Cardiac septum (tissue), 1 donor: ENCODE data around the gene CCNDBP1. TPM values are rescaled to one million over a fixed set of nuclear protein-coding genes. Genes with fewer than 3 reads are reported as not detected.
A peak's percentile ranks its signal among the peaks of the same experiment; 100 is the strongest.

Experiments used
- DNase-seq: peaks from one replicate; pipeline ENCODE4 v3.0.0-alpha.2; 2020; ENCODE audit warnings: low spot score
- intact Hi-C: fragments of 100-400 bp; cut with DNase I; formaldehyde crosslinking; loops from one replicate; pipeline ENCODE4 v1.14.0; 2022
- total RNA-seq: library from RNA; stranded (reverse); fragmentation: NEBNext Ultra II Directional; extraction: Animal tissue kit (Norgen Biotek cat#: 25700); gene quantifications from one replicate; pipeline ENCODE4 v1.2.1, GENCODE V29; 2021
- donor health status: DM: no; HTN: no; CAD: no.

CCNDBP1 gene
- total RNA-seq, 1 donor from 2014 or later, result 56.6 TPM

DNA sequence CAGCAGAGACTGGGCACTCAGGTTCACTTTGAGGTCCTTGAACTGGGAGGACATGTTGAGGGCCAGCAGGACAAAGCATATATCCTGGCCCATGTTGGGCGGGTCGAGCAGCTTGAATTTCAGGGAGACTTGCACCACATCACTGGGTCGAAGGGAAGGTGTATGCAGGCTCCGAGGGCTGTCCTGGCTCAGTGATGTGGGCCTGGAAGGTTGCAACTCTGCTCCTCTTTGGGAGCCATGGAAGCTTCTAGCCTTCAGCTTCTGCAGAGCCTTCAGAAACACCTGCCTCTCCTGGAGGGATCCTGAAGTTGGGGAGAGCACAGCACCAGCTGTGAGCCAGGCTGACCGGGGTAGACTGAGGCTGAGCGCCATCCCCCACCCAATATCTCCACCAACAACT lies 50.3 kb downstream of the CCNDBP1 start:
- no peak for DNase-seq
- intact Hi-C loops, result no loop called here

DNA sequence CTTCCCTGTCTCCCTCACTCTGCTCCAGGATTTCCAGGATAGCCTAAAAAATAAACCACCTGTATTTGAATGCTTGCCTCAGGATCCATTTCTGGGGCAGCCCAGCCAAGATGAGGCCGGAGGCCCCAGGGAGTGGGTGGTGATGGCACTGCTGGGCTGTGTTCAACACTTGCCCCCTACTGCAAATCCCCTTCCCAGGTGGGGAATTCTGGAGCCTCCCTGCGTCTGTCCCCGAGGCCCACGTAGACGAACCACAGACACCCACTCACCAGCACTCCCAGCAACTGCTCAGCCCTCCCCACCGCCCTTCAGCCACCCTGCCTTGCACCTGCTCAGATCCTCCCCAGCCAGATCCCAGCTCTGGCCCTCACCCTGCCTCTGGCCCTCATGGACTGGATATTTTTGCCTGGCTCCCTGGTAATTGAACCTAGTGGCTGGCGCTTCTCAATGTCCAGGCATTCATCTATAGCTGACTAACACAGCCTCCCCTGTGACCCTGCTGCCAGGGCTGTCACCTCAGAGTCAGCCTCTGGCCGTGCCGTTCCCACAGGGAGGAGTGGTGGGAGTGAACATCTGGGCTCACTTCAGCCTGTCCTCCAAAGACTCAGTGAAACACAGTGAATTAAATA lies 52.8 kb downstream of the CCNDBP1 start:
- no peak for DNase-seq
- intact Hi-C loops, result no loop called here

DNA sequence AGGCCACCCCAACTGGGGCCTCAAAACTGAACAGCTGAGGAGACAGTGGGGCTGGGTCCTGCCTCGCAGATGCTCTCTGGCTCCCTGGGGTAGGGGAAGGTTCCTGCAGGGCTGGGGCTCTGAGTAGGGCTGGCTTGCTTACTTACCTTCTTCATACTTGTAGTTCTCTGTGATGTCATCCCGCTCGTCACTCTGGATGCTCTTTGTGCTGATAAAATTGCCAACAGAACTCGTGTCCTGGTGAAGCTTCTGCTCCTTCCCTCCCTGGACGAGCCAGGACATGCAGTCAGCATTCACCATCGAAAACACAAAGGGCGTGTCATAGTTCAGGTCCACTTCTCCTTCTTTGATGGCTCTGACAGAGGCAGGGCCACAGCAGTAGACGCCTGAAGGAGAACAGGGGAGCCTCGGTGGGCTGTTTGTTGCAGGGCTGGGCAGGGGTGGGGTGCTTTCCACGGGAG lies 53.5 kb downstream of the CCNDBP1 start:
- intact Hi-C loops, result no loop called here
- DNase-seq, result no peak

DNA sequence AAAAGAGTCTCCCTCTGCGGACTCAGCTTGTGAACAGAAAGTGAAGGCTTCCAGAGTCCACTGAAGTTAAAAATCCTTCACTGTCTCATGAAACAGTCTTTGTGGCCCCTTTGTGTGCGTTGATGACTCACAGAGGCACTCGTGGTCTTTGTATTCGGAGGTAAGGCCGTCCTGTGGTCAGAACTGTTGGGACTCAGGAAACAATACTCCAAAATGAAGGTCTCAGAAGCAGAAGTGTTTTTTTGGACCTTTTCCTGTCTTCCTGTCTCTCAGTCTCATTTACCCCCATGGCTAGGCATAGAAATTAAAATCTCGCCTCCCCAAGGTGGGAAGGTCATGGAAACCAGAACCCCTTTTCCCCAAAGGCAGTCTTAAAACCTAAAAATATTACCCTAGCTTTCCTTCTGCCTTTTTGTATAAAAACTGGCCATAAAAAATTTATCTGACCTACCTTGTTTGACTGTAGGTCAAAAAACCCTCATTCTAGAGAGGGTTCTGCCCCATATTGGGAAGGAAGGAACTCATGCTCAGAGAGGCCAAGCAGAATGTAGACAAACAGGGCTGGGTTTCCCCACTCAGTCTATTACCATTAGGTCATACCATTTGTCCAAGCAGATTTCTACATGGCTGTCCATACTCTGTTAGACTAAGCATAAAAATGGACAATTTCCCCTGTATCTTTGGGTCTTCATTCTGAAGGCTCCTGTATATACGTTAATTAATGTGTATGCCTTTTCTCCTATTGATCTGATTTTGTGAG lies 54.7 kb downstream of the CCNDBP1 start:
- DNase-seq, result no peak
- intact Hi-C loops, result no loop called here

DNA sequence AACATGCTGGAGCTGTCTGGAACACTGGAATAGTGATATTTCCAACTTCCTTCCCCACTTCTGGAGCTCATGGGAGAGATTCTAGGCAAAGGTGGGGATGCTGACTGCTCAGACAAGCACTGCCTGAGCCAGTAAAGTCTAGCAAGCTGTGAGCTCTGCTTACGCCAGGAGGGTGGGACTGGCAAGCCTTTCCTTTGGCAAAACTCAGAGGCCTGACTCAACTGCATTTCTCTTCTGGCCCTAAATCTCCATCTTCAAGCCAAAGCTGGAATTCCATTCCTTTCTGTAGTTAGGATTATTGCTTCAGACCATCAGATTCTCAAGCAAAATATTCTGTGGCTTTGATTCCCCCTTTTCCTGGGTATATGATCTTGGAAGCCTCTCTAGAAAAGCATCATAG lies 55.9 kb downstream of the CCNDBP1 start:
- intact Hi-C loops, result no loop called here

DNA sequence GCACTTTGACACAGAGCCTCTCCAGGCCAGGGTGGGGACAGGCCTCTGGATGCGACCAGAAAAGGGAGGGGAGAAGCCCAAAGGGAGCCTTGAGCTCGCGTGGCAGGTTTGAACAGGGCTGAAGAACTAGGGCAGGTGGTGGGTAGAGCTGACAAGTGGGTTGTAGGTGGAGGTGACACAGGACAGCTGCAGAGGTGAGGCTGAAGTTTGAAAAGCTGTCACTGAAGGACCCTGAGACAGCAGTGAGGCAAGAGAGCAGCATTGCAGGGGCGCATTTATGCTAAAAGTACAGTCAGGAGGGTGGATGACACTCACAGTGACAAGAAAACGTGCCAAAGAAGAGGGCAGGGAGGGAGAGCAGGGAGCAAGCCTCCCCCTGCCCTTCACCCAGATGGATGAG lies 57.4 kb downstream of the CCNDBP1 start:
- intact Hi-C loops, result no loop called here
- peak; percentile 55 for DNase-seq

More for the DNA sequence above, 55.9 kb downstream of the CCNDBP1 start:
- no peak for DNase-seq

DNA sequence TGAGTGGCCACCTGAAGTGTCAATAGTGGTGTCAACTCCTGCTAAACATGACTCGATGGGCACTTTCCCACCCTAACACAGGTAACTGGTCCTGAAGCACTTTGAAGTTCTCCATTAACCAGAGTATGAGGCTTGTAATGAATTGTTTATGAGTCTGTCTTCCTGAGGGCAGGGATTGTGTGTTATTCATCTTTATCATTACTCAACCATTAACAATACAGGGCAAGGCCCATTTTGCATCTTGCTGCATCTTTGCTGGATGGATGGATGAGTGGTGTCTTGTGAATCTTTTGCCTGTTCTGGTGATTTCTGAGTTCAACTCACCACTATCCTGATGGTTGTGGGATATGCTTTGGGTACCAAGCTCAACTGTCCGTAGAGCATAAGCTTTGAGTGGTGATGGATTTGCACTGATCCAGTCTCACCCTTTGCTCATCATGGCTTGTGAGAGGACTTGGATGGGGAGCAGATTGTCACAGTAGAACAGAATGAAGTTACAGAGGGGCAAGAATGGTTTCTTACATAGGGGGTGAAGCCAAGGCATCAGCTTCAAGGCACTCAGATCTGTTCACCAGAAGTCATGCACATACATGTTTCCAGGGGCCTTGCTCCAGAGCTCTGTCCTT lies 57.9 kb downstream of the CCNDBP1 start:
- peak; percentile 43 for DNase-seq
- intact Hi-C loops, result no loop called here

DNA sequence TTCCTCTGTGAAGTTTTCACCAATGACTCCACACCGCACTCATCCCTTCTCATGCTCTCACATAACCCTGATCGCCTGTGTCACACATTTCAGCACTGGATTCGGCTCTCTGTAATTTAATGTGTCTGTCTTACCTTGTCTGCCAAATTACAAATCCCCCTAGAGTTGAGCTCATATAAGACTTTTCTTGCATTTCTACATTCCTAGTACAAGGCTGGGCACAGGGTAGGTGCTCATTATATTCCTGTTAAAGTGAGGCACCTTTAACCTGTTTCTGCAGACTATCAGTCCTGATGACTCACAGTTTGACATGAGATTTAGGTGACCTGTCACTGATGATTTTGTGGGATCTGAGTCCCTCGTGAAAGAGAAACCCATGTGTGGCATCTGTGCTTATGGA lies 58.9 kb downstream of the CCNDBP1 start:
- intact Hi-C loops, result no loop called here
- DNase-seq, result no peak

DNA sequence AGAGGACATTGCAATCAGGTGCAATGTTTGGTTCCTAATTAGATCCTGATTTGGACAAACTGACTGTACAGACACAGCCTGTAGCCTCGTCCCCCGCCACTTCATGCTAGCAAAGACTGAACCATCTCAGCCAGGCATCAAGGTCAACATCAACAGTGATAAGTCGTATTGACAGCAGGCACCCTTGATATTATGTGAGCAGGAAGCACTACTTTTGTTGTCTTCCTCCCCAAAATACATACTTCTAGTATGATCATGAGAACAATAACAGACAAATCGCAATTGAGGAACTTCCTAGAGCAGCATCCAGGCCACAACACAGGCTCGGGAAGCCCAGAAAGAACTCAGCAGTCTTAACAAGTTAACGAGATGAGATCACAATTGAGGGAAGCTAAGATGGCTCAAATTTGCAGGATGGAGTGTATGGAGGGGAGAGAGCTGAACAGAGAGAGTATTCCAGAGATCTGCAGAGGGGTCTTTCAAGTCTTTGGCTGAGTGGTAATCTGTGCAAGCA lies 61.1 kb downstream of the CCNDBP1 start:
- no peak for DNase-seq

More for the DNA sequence above, 61.1 kb downstream of the CCNDBP1 start:
- intact Hi-C loops, result no loop called here

Other genes with a start within 250 kb of the CCNDBP1 start
- gene UBR1, start 79.4 kb upstream of the CCNDBP1 start, total RNA-seq, result 34.6 TPM
- gene TMEM62, start 51.8 kb upstream of the CCNDBP1 start, total RNA-seq, result 9.3 TPM
- gene EPB42, start 35.6 kb downstream of the CCNDBP1 start, total RNA-seq, result 0.38 TPM
- not detected for gene TGM5, start 81.5 kb downstream of the CCNDBP1 start, total RNA-seq
- not detected for gene TGM7, start 116.9 kb downstream of the CCNDBP1 start, total RNA-seq
- 6.4 TPM for gene LCMT2, start 145.2 kb downstream of the CCNDBP1 start, total RNA-seq
- 14.0 TPM for gene ZSCAN29, start 185.6 kb downstream of the CCNDBP1 start, total RNA-seq
- 10.7 TPM for gene TUBGCP4, start 185.7 kb downstream of the CCNDBP1 start, total RNA-seq